GM18526 (cell line): ENCODE results near the gene ARL6IP1.
A peak's percentile ranks its signal among the peaks of the same experiment; 100 is the strongest.

ENCODE experiments used
- POLR2A ChIP-seq: IDR thresholded peaks from 3 replicates; pipeline ENCODE4 v1.6.1; 2011; ENCODE audit not compliant: insufficient read length; ENCODE audit errors: extremely low read depth

ARL6IP1 gene

GRCh38 chr16:18801145-18801972, at the start of gene ARL6IP1:
Gene ARL6IP1, minus strand, starts transcription at chr16:18801549. Its CDS starts 83 bp downstream, at chr16:18801466.
- peak; percentile 99 for TF ChIP-seq POLR2A

DNA sequence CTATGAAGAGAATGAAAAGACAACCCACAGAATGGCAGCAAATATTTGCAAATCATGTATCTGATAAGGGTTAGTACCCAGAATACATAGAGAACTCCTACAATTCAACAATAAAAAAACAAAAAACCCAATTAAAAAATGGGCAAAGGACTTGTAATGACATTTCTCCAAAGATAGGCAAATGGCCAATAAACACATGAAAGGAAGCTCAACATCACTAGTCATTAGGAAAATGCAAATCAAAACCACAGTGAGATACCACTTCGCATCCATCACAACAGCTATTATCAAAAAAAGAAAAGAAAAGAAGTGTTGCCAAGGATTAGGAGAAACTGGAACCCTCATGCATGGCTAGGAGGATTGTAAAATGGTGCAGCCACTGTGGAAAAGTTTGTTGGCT, 45.1 kb upstream of the ARL6IP1 start:
- no peak for TF ChIP-seq POLR2A

GRCh38 chr16:18842565-18842964, 41.2 kb upstream of the ARL6IP1 start:
- no peak for TF ChIP-seq POLR2A

DNA sequence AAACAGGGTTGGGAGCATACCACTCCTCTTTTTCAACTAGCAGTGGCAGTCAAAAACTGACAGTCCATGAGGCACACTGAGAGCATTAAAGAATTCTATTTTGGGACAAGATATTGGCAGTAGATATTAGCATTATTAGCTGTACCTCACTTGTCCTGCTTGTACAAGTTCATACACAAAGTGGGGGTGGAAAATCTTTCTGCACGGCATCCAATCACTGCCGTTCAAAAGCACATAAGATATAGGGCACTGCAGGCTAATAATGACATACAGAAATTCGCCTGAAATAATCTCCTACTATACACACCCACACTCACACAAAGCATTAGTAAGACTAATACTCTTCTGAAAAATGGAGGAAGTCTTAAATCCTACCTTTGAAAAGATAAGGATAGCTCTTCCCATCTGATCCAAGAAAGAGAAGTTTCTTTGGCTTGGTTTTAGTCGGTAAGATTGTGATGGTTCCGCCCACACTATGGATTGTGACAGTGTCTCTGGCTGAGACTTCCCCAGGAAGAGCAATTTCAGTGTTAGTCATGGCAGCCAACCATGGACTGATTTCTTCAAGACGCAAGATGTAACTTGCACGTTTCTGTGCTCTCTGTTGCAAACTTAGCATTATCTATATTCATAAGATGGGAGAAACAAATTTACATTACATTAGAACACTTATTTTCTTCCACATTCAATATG, 40.6 kb upstream of the ARL6IP1 start:
- no peak for TF ChIP-seq POLR2A

- no peak for TF ChIP-seq POLR2A
Observed at GRCh38 chr16:18839555-18839954, 38.2 kb upstream of the ARL6IP1 start.

DNA sequence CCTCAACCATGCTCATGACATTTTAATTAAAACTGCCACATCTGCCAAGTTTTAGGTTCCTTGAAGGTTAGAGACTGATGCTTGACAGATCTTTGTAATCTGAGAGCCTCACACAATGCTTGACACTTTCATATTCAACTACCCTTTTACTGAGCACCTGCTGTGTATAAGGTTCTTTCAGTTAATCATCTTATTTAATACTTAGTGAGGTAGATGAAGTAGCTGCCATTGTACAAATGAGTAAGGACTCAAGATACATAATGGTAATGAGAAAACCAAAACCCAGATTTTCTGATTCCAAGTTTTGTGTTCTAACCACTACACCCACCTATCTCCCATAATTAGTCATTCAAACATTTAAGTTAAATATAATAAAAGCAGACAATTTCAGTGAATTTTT, 35.4 kb upstream of the ARL6IP1 start:
- TF ChIP-seq POLR2A, result no peak

- TF ChIP-seq POLR2A, result no peak
Observed at GRCh38 chr16:18834864-18835263, 33.5 kb upstream of the ARL6IP1 start.

DNA sequence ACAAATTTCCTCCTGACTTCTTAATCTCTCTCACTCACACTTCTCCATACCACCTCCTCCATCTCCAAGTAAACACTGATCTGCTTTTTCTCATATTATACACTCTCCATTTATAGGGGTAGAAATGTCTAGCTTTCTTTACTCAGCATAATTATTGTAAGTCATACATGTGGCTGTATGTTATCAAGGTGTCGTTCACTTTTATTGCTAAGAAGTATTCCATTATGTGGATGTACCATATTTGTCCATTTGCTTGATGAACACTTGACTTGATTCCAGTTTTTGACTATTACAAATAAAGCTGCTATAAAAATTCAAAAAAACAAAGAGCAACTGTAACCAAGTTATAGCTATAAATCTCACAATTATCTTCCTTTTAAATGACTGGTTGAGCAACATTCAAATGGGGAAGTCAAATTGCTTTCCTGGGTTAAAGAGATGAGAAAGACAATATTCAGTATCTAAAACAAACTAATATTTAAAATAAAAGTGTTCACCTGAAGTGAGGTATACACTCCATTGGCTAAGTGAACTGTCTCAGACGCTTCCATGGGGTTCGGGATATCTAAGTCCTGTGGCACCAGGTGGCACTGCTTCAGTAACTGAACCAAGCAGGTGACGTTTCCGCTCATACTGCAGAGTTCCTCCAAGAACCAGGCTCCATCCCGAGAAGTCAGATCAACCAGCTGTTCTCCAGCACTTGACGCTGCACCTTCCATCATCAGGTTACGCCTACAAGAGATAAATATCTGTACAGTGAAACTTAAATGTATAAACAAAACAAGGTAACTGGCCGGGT, 32.6 kb upstream of the ARL6IP1 start:
- no peak for TF ChIP-seq POLR2A

- TF ChIP-seq POLR2A, result no peak
Observed at GRCh38 chr16:18832613-18833012, 31.3 kb upstream of the ARL6IP1 start.

DNA sequence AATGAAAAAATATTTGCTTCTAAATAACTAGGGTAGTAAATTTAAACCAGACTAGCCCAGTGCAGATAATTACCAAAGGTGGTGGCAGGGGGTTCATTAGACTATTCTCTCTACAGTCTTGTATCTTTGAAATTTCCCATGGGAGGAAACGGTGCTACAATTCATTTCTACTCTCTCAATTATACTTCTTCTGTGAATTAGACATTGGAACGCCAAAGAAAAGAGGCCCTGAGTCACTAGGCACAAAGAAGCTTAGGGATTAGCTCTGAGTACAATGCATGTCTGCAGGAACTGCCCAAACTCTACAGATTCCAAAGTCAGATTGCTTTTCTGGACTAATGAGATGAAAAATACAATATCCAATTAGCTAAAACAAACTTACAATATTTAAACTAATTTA, 30.7 kb upstream of the ARL6IP1 start:
- TF ChIP-seq POLR2A, result no peak

DNA sequence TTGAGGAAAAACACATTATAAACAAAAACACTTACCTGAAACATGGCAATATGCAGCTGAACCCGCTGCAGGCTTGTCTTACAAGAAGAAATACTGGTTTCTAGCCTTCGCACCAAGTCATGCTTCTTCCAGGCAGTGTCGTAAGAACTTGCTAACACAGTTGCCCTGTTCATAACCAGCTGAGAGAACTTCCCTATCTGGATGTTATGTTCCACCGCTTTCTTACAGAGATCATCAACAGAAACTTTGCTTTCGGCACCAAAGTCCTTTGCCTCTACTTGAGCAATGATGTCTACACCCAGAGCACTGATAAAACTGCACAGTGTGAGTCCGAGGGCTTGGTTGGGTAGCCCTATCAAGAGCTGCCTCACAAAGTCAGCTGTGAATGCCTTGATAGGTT, 27.9 kb upstream of the ARL6IP1 start:
- TF ChIP-seq POLR2A, result no peak

GRCh38 chr16:18827890-18828289, 26.5 kb upstream of the ARL6IP1 start:
- no peak for TF ChIP-seq POLR2A

- TF ChIP-seq POLR2A, result no peak
Observed at GRCh38 chr16:18816286-18816685, 14.9 kb upstream of the ARL6IP1 start.

DNA sequence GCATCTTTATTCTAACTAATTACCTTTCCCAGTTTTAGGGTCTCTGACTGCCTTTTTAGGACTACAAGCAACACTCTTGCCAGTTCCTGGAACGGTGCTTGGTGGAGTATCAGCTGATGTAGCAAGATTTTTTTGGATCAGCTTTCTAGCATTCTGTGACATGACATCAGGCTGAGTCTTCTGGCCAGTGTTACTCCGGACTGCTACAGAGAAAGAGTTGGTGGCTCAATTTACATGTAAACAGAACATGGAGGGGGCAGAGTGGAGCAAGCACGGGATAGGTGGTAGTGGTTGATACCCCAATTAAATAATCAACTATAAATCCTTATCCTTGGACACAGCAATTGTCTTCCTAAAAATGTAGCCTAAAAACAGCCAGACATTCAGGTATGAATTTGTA, 10.6 kb upstream of the ARL6IP1 start:
- no peak for TF ChIP-seq POLR2A

DNA sequence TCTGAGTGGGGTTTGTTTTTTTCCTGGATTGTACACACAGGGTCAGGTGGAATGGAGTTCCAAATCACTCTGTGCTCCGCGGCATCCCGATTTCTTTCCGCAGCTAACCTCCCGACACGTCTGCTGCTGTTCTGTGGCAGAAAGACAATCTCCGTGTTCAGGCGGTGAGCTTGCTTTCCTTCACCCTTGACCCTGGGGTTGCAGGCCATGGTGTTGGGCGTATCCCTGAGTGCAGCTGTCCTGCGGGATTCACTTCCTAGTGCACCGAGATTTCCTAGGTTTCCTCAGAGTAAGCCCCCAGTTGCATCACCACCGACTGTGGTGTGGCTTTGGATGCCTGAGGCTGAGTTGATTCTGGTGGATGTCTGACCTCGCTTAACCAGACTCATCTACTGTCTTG, 7.8 kb upstream of the ARL6IP1 start:
- TF ChIP-seq POLR2A, result no peak
